ENCODE results near the gene GPR142. TPM values are rescaled to one million over a fixed set of nuclear protein-coding genes. Genes with fewer than 3 reads are reported as not detected.

The GPR142 gene
- total and polyA plus RNA-seq, 3 experiments from 2014 or later: not detected

DNA sequence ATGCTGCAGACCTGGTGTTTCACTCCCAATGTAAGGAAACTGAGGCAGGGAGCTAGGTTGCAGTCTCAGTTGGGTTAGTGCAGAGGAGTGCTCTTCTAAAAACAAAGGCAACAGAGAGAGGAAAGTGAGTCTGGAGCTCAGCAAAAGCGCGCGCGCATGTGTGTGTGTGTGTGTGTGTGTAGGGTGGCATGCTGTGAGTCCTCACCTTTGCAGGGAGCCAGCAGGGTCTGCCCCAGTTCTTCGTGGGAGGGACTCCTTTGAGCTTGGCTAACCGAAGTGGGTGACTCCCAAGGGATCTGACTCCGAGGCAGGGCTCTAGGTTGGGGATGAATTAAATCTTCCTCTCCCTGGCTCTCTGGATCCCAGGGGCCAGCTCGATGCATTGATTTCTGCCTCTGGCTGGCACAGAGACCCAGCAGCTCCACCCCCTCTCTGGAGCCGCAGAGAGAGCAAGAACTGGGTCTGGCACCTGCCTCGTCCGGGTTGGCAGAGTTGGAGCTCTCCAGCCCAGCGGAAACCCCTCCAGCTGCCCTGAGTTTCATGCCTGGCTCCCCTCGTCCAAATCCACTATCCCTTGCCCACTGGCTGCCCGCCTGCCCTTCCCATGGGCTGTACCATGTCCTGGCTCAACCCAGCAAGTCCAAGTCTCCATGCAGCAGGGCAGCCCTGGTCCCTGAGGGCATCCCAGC is 4.4 kb upstream of the GPR142 start:
- H3K9me3 ChIP-seq (ENCODE audit: low read length): no peaks in the 10 kb centered on the region
- H3K4me3 ChIP-seq (ENCODE audit: low read length): no peak overlapping the region
- no peaks in the 10 kb centered on the region for H3K36me3 ChIP-seq (ENCODE audit: insufficient read depth, low read length)
- peaks cover 14% of the 10 kb centered on the region for H3K27me3 ChIP-seq (ENCODE audit: insufficient read depth, low read length, poor library complexity, severe bottlenecking)
- ChIA-PET POLR2A (interaction anchor here (0.6 kb wide), 1 partner anchor 160 kb away, joined by 8 read pairs; no protein-coding TSS in a partner anchor), CTCF (interaction anchor here (0.6 to 2.2 kb wide), 9 partner anchors 8 to 156 kb away, joined by 3 to 11 read pairs (median 3); no protein-coding TSS in a partner anchor)
- Mint-ChIP-seq H3K27ac (no peak overlapping the region), H3K4me1 (peaks cover under 1 to 6% (median 4%) of the 10 kb centered on the region in 3 donors), H3K27me3 (peaks cover 15 to 27% of the 10 kb centered on the region in 2 donors), H3K36me3 (no peaks in the 10 kb centered on the region), H3K4me3 (no peak overlapping the region), H3K9me3 (no peaks in the 10 kb centered on the region)
- no peak overlapping the region for H3K27ac ChIP-seq (ENCODE audit: low read depth, low read length)
- no peak for DNase-seq
- H3K4me1 ChIP-seq (ENCODE audit: insufficient read depth, low read length): peaks cover under 1% of the 10 kb centered on the region

DNA sequence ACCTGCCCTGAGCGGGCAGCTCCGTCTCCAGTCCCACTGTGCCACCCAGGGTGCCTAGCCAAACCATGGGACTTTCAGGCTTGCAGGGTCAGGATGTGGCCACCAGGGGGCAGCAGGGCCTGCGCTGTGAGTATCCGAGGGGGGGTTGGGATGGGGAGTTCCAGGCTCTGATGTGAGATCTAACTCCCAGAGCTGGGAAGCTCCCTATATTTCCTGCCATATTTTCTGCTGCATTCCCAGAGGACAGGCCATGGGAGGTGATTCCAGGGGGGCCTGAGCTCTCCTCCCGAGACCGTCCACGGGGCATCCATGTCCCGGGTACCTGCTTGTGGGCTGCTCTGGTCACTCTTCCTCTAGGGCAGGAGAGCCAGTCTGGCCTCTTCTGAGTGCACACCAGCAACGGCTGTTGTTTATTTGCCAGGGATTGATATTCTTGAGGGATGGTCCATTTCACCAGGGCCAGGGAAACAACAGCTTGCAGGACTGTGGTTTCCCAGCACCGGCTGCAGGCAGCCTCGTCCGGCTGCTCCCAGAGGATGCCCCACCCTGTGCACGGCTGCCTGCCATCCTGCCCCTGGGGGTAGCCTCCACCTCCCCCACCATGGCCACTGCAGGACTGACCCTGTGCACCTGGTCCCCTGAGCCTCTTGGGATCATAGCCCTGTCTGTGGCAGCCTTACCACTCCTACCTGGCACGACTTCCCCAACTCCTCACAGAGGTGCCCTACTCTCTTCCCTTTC is 1.2 kb downstream of the GPR142 start:
- CTCF ChIA-PET: interaction anchor here (0.7 to 5.1 kb wide), 35 partner anchors 10 to 235 kb away, joined by 3 to 44 read pairs (median 4); partner anchors contain the start of gene CD300LB
- H3K27me3 ChIP-seq (ENCODE audit: insufficient read depth, low read length, poor library complexity, severe bottlenecking): no peaks in the 10 kb centered on the region
- Mint-ChIP-seq H3K36me3 (no peaks in the 10 kb centered on the region), H3K27me3 (peaks cover 0 to 5% of the 10 kb centered on the region in 2 donors), H3K27ac (peak overlapping the region in 1 of 8 donors; percentile 76), H3K4me3 (peak overlapping the region; percentile 24 to 88 (median 65)), H3K9me3 (no peaks in the 10 kb centered on the region), H3K4me1 (peaks cover 7 to 16% (median 10%) of the 10 kb centered on the region in 3 donors)
- no peaks in the 10 kb centered on the region for H3K36me3 ChIP-seq (ENCODE audit: insufficient read depth, low read length)
- H3K4me1 ChIP-seq (ENCODE audit: insufficient read depth, low read length): peaks cover 19% of the 10 kb centered on the region
- H3K4me3 ChIP-seq (ENCODE audit: low read length): peak overlapping the region; percentile 42
- POLR2A ChIA-PET: no interaction called here
- no peaks in the 10 kb centered on the region for H3K9me3 ChIP-seq (ENCODE audit: low read length)
- DNase-seq: peak; percentile 45 to 75 (median 65)
- no peak overlapping the region for H3K27ac ChIP-seq (ENCODE audit: low read depth, low read length)

DNA sequence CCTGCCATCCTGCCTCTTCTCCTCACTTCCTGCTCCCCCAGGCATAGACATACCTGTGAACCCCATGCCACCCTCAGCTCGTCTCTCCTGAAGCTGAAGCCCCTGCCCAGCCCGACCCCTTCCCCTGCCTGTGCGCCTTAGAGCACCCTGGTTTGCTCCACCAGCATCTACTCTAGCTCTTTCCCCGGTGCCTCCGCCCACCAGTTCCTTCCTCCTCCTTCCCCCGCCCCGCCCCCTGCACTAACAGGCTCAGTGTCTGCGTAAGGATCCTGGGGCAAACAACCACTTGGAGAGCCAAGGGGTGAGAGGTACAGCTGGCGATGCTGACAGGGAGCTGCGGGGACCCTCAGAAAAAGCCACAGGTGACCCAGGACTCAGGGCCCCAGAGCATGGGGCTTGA is 1.9 kb downstream of the GPR142 start:
- Histone ChIP-seq H3K27me3 (ENCODE audit: insufficient read depth, low read length, poor library complexity, severe bottlenecking) (no peaks in the 10 kb centered on the region), H3K36me3 (ENCODE audit: insufficient read depth, low read length) (no peaks in the 10 kb centered on the region), H3K9me3 (ENCODE audit: low read length) (no peaks in the 10 kb centered on the region), H3K4me1 (ENCODE audit: insufficient read depth, low read length) (peaks cover 19% of the 10 kb centered on the region), H3K4me3 (ENCODE audit: low read length) (peak overlapping the region; percentile 21), H3K27ac (ENCODE audit: low read depth, low read length) (no peak overlapping the region)
- DNase-seq: peak in 3 of 5 donors; percentile 26 to 64 (median 40)
- Mint-ChIP-seq H3K27ac (peak overlapping the region in 1 of 8 donors; percentile 76), H3K36me3 (no peaks in the 10 kb centered on the region), H3K9me3 (no peaks in the 10 kb centered on the region), H3K4me3 (peak overlapping the region; percentile 24 to 88 (median 65)), H3K4me1 (peaks cover 7 to 16% (median 10%) of the 10 kb centered on the region in 3 donors), H3K27me3 (peaks cover 0 to 5% of the 10 kb centered on the region in 2 donors)
- ChIA-PET POLR2A (no interaction called here), CTCF (interaction anchor here (0.9 to 5.1 kb wide), 22 partner anchors 10 to 235 kb away, joined by 3 to 44 read pairs (median 4); partner anchors contain the start of gene CD300LB)

DNA sequence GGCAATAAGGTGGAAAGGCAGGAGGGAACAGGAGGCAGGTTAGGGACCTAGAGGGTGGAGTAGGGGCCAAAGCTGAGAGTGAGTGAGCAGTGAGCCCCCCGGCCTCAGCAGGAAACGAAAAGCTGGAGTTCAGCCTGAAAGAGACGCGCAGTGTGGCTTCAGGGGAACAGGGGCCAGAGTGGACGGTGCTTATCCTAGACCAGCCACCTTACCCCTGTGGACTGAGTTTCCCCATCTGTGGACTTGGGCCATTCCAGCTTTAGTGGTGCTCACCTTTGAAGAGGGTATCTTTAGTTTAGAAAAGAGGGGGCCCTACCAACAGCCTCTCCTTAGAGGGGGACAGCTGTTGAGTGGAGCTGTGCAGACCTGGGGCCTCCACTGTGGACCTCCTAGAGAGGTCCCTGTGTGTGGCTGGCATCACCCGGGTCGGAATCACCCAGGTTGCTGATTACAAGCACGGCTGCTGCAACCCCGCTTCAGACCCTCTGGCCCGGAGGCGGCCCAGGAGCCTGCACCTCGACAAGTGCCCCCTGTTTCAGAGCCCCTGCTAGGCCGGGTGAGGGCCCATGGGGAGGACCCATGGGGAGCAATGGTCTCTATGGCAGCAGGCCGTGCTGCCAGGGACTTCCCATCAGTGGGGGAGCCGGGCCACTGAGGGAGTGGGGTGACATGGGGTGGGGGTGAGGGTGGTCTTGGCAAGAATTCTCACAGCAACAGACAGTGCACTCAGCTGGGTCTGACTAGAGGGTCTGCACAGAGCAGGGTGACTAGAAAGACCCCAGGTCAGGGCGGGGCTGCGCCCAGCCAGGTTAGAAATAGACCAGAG is 2.6 kb downstream of the GPR142 start:
- H3K27me3 Mint-ChIP-seq: peaks cover 0 to 5% of the 10 kb centered on the region in 2 donors
- peaks cover 7 to 16% (median 10%) of the 10 kb centered on the region in 3 donors for H3K4me1 Mint-ChIP-seq
- Histone ChIP-seq H3K4me3 (ENCODE audit: low read length) (no peak overlapping the region), H3K27me3 (ENCODE audit: insufficient read depth, low read length, poor library complexity, severe bottlenecking) (no peaks in the 10 kb centered on the region), H3K9me3 (ENCODE audit: low read length) (no peaks in the 10 kb centered on the region), H3K27ac (ENCODE audit: low read depth, low read length) (no peak overlapping the region), H3K36me3 (ENCODE audit: insufficient read depth, low read length) (no peaks in the 10 kb centered on the region), H3K4me1 (ENCODE audit: insufficient read depth, low read length) (peaks cover 19% of the 10 kb centered on the region)
- no peak for DNase-seq
- peak overlapping the region in 1 of 8 donors; percentile 72 for H3K27ac Mint-ChIP-seq
- H3K9me3 Mint-ChIP-seq: no peaks in the 10 kb centered on the region
- POLR2A ChIA-PET: no interaction called here
- H3K36me3 Mint-ChIP-seq: no peaks in the 10 kb centered on the region
- peak overlapping the region in 2 of 7 donors; percentile 24 to 65 for H3K4me3 Mint-ChIP-seq
- CTCF ChIA-PET: interaction anchor here (0.9 to 5.1 kb wide), 12 partner anchors 10 to 163 kb away, joined by 3 to 44 read pairs (median 4); partner anchors contain the start of gene CD300LB

DNA sequence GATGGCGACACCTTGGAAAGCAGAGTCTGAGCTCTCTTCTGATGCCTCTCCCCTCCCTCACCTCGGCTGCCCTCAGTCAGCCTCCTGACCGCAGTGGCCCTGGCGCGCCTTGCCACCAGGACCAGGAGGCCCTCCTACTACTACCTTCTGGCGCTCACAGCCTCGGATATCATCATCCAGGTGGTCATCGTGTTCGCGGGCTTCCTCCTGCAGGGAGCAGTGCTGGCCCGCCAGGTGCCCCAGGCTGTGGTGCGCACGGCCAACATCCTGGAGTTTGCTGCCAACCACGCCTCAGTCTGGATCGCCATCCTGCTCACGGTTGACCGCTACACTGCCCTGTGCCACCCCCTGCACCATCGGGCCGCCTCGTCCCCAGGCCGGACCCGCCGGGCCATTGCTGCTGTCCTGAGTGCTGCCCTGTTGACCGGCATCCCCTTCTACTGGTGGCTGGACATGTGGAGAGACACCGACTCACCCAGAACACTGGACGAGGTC is 4.4 kb downstream of the GPR142 start:
- Histone ChIP-seq H3K9me3 (ENCODE audit: low read length) (no peaks in the 10 kb centered on the region), H3K27ac (ENCODE audit: low read depth, low read length) (no peak overlapping the region), H3K27me3 (ENCODE audit: insufficient read depth, low read length, poor library complexity, severe bottlenecking) (no peaks in the 10 kb centered on the region), H3K4me1 (ENCODE audit: insufficient read depth, low read length) (peaks cover 19% of the 10 kb centered on the region), H3K4me3 (ENCODE audit: low read length) (no peak overlapping the region), H3K36me3 (ENCODE audit: insufficient read depth, low read length) (no peaks in the 10 kb centered on the region)
- Mint-ChIP-seq H3K36me3 (no peaks in the 10 kb centered on the region), H3K9me3 (no peaks in the 10 kb centered on the region), H3K27me3 (peaks cover 0 to 5% of the 10 kb centered on the region in 2 donors), H3K27ac (no peak overlapping the region), H3K4me3 (no peak overlapping the region), H3K4me1 (peaks cover 7 to 16% (median 10%) of the 10 kb centered on the region in 3 donors)
- CTCF ChIA-PET: interaction anchor here (1.0 kb wide), 1 partner anchor 9 kb away, joined by 4 read pairs; no protein-coding TSS in a partner anchor
- DNase-seq: no peak
- POLR2A ChIA-PET: no interaction called here

DNA sequence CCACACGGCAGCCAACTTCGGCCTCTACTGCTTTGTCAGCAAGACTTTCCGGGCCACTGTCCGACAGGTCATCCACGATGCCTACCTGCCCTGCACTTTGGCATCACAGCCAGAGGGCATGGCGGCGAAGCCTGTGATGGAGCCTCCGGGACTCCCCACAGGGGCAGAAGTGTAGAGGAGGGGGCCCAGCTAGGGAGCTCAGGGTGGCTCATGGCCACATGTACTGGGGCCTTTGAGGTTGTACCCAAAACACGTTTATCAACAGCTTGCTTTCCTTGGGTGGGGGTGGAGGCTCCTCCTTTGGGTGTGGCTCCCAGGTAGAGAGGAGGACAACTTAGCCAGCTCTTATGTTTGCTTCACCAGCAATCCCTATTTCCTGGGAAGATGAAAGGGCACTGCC is 5.1 kb downstream of the GPR142 start:
- POLR2A ChIA-PET: no interaction called here
- CTCF ChIA-PET: interaction anchor here (0.6 to 0.8 kb wide), 2 partner anchors 73 to 85 kb away, joined by 3 read pairs; no protein-coding TSS in a partner anchor
- Mint-ChIP-seq H3K27ac (no peak overlapping the region), H3K27me3 (peaks cover 0 to 5% of the 10 kb centered on the region in 2 donors), H3K4me1 (peaks cover 7 to 16% (median 10%) of the 10 kb centered on the region in 3 donors), H3K4me3 (no peak overlapping the region), H3K9me3 (no peaks in the 10 kb centered on the region), H3K36me3 (no peaks in the 10 kb centered on the region)
- no peaks in the 10 kb centered on the region for H3K36me3 ChIP-seq (ENCODE audit: insufficient read depth, low read length)
- no peaks in the 10 kb centered on the region for H3K9me3 ChIP-seq (ENCODE audit: low read length)
- DNase-seq: no peak
- H3K4me1 ChIP-seq (ENCODE audit: insufficient read depth, low read length): peaks cover 19% of the 10 kb centered on the region
- H3K4me3 ChIP-seq (ENCODE audit: low read length): no peak overlapping the region
- H3K27ac ChIP-seq (ENCODE audit: low read depth, low read length): no peak overlapping the region
- no peaks in the 10 kb centered on the region for H3K27me3 ChIP-seq (ENCODE audit: insufficient read depth, low read length, poor library complexity, severe bottlenecking)

DNA sequence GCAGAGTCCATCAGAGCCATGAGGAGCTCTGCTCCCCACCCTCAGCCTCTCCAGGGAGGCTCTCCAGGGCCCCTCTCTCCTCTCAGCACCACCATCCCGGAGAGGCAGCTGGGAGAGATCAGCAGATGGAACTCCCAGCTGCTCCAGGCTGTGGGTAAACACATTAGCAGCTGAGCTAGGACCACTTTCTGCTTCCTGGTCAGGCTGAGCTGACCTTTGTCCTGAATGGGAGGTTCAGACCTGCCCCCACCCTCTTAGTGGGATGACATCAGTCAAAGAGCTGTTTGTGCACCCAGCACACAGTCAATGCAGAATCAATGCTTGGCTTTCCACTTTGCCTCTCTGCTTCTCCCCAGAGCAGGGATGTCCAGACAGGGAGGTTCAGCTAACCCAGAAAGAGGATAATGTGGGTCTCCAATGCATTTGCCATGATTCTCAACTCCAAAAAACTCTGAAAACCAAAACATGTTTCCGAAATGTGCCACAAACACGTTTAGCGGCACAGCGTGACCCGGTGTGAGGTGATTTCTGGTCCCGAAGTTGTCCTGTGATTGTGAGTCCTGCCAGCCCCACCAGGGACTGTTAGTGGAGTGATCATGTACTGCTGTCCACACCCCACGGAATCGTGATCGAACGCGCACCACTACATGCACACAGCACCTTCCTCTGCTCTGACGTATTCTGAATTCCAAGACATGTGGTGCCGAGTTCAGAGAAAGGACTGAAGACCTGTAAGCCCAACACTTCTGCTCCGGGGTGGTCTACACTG is 6.7 kb downstream of the GPR142 start:
- Mint-ChIP-seq H3K4me3 (no peak overlapping the region), H3K36me3 (no peaks in the 10 kb centered on the region), H3K27me3 (peaks cover 0 to 5% of the 10 kb centered on the region in 2 donors), H3K9me3 (no peaks in the 10 kb centered on the region), H3K4me1 (peaks cover 5 to 7% (median 6%) of the 10 kb centered on the region in 3 donors), H3K27ac (no peak overlapping the region)
- no peaks in the 10 kb centered on the region for H3K27me3 ChIP-seq (ENCODE audit: insufficient read depth, low read length, poor library complexity, severe bottlenecking)
- no peak overlapping the region for H3K4me3 ChIP-seq (ENCODE audit: low read length)
- no peaks in the 10 kb centered on the region for H3K9me3 ChIP-seq (ENCODE audit: low read length)
- H3K27ac ChIP-seq (ENCODE audit: low read depth, low read length): no peak overlapping the region
- H3K36me3 ChIP-seq (ENCODE audit: insufficient read depth, low read length): no peaks in the 10 kb centered on the region
- CTCF ChIA-PET: interaction anchor here (0.7 to 3.9 kb wide), 2 partner anchors 83 to 120 kb away, joined by 5 to 14 read pairs; no protein-coding TSS in a partner anchor
- H3K4me1 ChIP-seq (ENCODE audit: insufficient read depth, low read length): peaks cover 12% of the 10 kb centered on the region
- no peak for DNase-seq
- POLR2A ChIA-PET: no interaction called here
